Measurements from ENCODE around the gene DNAJC22.
"Not testable (repeated sequence)": the region's sequence is repeated elsewhere in the genome, so short reads cannot be mapped to it uniquely, and the experiment has no call there.

DNAJC22 gene

DNA sequence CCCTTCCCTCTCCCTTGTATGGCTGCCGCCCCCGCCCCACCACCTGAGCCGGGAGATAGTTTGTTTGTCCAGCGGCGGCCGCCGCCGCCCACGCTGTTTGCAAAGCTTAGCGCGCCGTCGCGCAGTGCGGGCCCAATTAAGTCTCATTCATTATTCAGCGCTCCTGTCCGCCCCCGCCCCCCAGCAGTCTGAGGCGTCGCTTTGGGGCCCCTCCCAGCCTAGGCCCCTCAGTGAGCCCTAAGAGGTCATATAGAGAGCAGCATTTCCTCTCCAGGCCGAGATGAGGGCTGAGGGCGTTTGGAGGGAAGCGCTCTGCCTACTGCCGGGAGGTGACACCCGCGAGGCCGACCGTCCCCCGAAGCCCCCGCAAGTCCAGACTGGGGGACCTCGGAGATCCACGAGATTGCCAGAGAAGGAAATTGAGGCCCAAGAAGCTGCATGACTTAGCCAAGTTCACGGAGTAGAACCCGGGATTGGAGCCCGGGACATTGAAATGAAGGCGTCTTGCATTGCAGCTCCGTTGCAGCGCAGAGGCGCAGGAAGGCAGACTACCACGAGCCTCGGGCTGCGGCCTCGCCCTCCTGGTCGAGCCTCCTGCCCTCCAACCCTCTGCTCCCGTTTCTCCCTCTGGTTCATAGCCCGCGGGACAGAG is at the start of gene DNAJC22:
Gene DNAJC22, plus strand, starts transcription at position 230 of the 652 bp plus-strand sequence. CDS start 1,985 bp downstream, outside the sequence.
- no peak for DNase-seq

DNA sequence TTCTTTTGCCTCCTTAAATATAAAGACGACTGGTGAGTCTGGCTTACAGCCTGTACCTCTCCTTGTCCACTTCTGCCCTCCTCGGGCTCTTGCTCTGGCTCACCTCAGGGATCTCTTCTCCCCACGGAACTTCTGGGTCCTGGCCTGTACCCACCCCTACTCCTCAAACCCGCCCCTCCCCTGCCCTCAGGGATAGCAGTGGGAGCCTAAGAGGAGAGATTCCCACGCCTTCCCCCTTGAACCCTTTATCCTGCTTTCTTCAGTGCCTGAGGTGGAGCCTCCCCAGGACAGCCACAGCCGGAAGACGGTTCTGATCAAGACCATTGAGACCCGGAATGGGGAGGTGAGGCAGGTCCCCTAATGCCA is 49.0 kb upstream of the DNAJC22 start:
- no peak for DNase-seq

- DNase-seq, result no peak
These were observed 48.5 kb upstream of the DNAJC22 start for GRCh38 chr12:49298160-49298559.

DNA sequence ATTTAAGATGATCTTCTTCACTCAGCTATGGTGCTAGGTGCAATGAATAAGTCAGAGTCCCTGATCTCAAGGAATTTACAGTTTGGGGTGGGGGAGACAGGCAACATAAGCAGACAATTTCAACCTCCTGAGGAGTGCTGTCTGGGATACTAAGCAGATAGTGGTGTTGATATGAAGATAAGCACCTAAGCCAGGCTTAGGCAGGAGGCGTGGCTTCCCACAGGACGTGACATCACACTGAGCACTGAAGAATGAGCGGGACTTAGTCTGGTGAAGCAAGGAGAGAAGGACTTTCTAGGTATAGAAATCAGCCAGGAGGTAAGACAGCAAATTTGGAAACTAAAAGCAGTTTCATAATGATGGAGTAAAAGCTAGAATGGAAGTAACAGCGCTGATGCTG is 44.9 kb upstream of the DNAJC22 start:
- no peak for DNase-seq

- DNase-seq, result no peak
These were observed 42.5 kb upstream of the DNAJC22 start for GRCh38 chr12:49304161-49304560.

GRCh38 chr12:49305762-49306510 is 40.8 kb upstream of the DNAJC22 start:
- DNase-seq, result no peak

DNA sequence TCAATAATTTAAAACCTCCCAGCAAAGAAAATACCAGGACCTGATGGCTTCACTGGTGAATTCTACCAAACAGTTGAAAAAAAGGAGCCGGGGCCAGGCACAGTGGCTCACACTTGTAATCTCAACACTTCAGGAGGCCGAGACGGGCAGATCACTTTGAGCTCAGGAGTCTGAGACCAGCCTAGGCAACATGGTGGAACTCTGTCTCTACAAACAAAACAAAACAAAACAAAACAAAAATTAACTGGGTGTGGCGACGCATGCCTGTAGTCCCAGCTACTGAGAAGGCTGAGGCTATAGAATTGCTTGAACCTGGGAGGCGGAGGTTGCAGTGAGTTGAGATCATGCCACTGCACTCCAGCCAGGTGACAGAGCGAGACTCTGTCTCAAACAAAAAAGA is 37.3 kb upstream of the DNAJC22 start:
- DNase-seq, result no peak

GRCh38 chr12:49310451-49311000 is 36.2 kb upstream of the DNAJC22 start:
- not testable (repeated sequence) for DNase-seq

GRCh38 chr12:49314811-49315210 is 31.9 kb upstream of the DNAJC22 start:
- DNase-seq, result no peak

GRCh38 chr12:49317118-49317517 is 29.6 kb upstream of the DNAJC22 start:
- DNase-seq, result not testable (repeated sequence)

GRCh38 chr12:49320411-49321103 is 26.1 kb upstream of the DNAJC22 start:
- DNase-seq, result not testable (repeated sequence)

DNA sequence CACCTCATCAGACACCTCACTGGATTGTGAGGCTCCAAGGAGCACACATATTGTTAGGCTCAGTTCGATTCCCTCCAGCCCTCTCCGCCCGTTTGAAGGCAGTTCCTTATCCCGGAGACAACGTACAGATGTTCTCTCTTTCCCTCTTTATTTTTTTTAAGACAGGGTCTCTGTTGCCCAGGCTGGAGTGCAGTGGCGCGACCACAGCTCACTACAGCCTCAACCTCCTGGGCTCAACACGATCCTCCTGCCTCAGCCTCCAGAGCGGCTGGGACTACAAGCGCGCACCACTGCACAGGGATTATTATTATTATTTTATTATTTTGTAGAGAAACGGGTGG is 24.4 kb upstream of the DNAJC22 start:
- DNase-seq, result no peak

GRCh38 chr12:49322708-49323523 is 23.8 kb upstream of the DNAJC22 start, which contains the start of gene TROAP:
TSS of gene TROAP (plus strand) at chr12:49323255. CDS start at chr12:49323609, 354 bp downstream.
- peak; percentile 95 for DNase-seq

DNA sequence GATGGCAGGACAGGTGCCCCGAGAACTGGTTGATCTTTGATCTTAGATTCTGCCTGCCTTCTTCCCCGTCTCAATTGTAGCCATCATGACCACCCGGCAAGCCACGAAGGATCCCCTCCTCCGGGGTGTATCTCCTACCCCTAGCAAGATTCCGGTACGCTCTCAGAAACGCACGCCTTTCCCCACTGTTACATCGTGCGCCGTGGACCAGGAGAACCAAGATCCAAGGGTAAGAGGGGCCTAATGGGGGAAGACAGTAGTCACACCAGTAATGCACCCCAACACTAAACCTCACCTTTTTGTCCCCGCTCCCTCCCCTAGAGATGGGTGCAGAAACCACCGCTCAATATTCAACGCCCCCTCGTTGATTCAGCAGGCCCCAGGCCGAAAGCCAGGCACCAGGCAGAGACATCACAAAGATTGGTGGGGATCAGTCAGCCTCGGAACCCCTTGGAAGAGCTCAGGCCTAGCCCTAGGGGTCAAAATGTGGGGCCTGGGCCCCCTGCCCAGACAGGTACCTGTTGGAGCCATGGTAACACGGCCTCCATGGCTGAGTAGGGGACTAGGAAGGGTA is 23.1 kb upstream of the DNAJC22 start:
- no peak for DNase-seq

GRCh38 chr12:49325606-49326005 is 21.1 kb upstream of the DNAJC22 start:
- no peak for DNase-seq

GRCh38 chr12:49327368-49327767 is 19.3 kb upstream of the DNAJC22 start:
- DNase-seq, result no peak

- DNase-seq, result no peak
These were observed 18.8 kb upstream of the DNAJC22 start for GRCh38 chr12:49327887-49328286.

DNA sequence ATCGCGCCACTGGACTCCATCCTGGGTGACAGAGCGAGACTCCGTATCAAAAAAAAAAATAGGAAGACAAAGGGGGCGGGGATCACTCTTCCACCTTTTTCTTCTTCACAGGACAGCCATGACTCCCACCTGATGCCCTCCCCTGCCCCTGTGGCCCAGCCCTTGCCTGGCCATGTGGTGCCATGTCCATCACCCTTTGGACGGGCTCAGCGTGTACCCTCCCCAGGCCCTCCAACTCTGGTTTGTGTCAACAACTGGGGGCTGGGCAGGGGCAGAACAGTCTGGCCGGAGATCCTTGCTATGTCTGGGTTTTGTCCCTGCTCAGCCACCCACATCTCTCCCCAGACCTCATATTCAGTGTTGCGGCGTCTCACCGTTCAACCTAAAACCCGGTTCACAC is 17.9 kb upstream of the DNAJC22 start:
- DNase-seq, result no peak

GRCh38 chr12:49330032-49330619 is 16.6 kb upstream of the DNAJC22 start:
- no peak for DNase-seq

DNA sequence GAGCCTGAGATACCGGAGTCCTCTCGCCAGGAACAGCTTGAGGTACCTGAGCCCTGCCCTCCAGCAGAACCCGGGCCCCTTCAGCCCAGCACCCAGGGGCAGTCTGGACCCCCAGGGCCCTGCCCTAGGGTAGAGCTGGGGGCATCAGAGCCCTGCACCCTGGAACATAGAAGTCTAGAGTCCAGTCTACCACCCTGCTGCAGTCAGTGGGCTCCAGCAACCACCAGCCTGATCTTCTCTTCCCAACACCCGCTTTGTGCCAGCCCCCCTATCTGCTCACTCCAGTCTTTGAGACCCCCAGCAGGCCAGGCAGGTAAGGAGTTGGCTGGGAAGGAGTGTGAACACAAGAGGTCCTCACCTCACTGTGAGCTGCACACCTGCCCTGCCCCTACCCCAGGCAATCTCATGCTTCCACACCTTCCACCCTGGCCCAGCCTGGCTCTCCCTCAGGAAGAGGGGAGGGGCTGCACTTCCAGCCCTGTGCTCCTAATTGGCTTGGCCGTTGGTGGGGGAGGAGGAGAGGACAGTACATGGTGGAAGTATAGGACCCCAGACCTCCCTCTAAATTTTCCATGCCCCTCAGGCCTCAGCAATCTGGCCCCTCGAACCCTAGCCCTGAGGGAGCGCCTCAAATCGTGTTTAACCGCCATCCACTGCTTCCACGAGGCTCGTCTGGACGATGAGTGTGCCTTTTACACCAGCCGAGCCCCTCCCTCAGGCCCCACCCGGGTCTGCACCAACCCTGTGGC is 15.9 kb upstream of the DNAJC22 start:
- DNase-seq, result no peak

Data from NCI-H748 treated with DMSO at 0.1 percent for 48 hours (cell line).